Fibroblast of skin of left quadriceps (primary cell): Measurements from ENCODE around the gene HMGN4.

Experiments used
- DNase-seq, 2 experiments: peaks; one replicate each; pipeline ENCODE4 v3.0.0-alpha.2; 2013; ENCODE audit warnings: low read depth in 2 of 2

Gene HMGN4

GRCh38 chr6:26577720-26578072 is 39.5 kb downstream of the HMGN4 start:
- DNase-seq = no peak

- no peak for DNase-seq
Observed at GRCh38 chr6:26578279-26578678, 40.1 kb downstream of the HMGN4 start.

DNA sequence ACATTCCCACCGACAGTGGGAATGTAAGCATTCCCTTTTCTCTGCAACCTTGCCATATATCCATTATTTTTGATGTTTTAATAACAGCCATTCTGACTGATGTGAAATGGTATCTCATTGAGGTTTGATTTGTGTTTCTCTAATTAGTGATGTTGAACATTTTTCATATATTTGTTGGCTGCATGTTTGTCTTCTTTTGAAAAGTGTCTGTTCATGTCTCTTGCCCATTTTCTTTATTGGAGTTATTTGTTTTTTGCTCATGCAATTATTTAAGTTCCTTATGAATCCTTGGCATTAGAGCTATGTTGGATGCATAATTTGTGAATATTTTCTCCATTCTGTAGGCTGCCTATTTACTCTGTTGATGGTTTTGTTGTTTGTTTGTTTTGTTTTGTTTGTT is 40.6 kb downstream of the HMGN4 start:
- DNase-seq = no peak

- no peak for DNase-seq
Observed at GRCh38 chr6:26581164-26581915, 43.2 kb downstream of the HMGN4 start.

DNA sequence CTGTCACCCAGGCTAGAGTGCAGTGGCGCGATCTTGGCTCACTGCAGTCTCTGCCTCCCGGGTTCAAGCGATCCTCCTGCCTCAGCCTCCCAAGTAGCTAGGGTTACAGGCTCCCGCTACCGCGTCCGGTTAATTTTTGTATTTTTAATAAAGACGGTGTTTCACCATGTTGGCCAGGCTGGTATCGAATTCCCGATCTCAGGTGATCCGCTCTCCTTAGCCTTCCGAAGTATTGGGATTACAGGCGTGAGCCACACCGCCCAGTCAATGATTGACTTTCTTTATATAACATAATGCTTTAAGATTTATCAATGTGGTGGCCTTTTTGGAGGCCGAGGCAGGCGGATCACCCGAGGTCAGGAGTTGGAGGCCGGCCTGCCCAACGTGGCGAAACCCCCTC is 50.8 kb downstream of the HMGN4 start:
- DNase-seq = no peak

- DNase-seq = no peak
Observed at GRCh38 chr6:26592649-26593048, 54.5 kb downstream of the HMGN4 start.

DNA sequence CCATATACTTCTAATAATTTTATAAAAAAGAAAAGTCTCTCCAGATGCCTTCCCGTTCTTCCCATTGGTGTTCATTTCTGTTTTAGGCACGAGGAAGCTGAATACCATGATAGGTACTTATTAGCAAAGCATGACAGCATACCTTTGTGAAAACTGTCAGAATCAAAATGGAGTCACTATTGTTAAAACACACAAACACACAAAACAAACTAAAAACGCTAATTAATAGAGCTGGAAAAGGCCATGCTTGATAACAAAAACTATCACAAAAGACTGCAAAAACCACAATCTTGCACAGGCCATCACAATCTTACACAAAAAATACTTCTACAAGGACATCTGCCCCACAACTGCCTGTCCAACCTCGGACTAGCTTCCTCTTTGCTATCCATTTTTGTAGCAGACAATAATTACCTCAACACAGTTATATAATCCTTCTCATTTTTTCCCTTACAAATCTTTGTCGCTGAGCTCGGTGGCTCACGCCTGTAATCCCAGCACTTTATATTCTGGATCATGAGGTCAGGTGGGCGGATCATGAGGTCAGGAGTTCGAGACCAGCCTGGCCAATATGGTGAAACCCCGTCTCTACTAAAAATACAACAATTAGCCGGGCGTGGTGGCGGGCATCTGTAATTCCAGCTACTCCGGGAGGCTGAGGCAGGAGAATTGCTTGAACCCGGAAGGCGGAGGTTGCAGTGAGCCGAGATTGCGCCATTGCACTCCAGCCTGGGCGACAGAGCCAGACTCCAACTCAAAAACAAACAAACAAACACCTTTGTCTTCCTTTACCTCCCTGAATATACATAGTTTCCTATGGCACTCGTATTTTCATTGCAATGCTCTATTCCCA is 55.3 kb downstream of the HMGN4 start:
- DNase-seq = no peak

DNA sequence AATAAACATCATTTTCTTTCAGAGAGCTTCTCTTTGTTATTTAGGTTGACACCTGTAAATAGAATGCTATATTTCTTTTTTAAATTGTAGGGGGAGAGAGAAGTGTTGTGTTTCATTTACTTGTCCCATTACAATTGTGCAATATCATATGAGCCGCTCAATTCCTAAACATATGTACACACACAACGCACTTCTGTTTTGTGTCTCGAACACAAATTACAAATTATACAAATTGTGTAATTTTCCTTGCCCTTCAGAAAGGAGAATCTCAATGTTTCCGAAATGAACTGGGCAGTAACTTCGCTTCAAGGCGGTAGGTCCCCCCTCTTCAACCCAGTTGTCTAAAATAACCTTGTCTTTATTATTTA is 55.9 kb downstream of the HMGN4 start:
- no peak for DNase-seq

DNA sequence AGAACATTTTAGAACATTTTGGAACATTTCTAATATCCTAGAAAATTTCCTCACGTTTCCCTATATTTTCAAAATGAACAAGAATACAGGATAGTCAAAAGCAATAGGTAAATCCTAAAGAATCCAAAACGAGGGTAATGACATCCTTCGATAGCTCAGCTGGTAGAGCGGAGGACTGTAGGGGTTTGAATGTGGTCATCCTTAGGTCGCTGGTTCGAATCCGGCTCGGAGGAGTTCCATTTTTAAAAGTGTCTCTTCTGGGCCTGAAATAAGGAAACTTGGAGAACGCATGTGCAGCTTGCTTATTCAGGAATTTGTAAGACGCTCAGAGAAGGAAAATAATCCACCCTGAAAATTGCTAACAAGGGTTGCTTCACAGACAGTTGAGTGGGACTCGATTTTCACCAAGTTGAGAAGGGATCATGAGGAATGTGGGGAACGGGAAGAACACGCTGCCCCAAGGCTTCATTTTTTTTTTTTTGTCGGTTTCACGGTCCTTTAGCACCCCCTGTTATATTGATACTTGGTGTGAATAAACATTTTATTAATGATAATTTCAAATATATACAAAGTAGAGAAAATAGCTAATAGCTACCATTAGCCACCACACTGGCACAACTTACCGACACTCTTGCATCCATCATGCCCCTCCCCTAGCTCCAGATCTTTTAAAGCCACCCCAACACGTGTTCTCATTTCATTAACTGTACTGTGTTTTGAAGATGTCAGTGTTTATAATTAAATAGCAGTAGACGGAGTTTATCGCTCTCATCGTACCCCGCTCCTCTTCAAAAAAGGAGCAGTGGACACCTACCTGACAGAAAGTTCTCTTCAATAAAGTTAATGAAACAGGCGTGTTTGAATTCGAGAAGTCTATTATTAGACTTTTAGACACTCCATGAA is 56.8 kb downstream of the HMGN4 start:
- no peak for DNase-seq

- peak; percentile 65 to 71 for DNase-seq
Observed at GRCh38 chr6:26595669-26596269, 57.6 kb downstream of the HMGN4 start.
